K562 (cell line): ENCODE results near the gene PHKG1.

ENCODE experiments used
- EP300 ChIP-seq: IDR thresholded peaks from 2 replicates; pipeline ENCODE4 v1.6.1; 2012; ENCODE audit warnings: low read length, improper control_type of control experiment
- ESRRA ChIP-seq: fragments of 450-650 bp; IDR thresholded peaks from 2 replicates; pipeline ENCODE4 v1.6.1; 2014; ENCODE audit warnings: low read depth, mild to moderate bottlenecking, moderate library complexity, borderline replicate concordance
- FOS ChIP-seq: IDR thresholded peaks from 3 replicates; pipeline ENCODE4 v1.6.1; 2011; ENCODE audit not compliant: insufficient read length; ENCODE audit errors: extremely low read depth
- FOXP1 ChIP-seq: sonication (generic); formaldehyde crosslinking; IDR thresholded peaks from 2 replicates; pipeline ENCODE4 v1.8.0; 2022; ENCODE audit warnings: mild to moderate bottlenecking, missing genetic modification reagents
- GABPA ChIP-seq: fragments of 200-800 bp; sonication (Bioruptor generic); conservative IDR thresholded peaks from 2 replicates; pipeline ENCODE4 v1.6.1; 2016; ENCODE audit warnings: low read depth, missing genetic modification characterization, missing compliant biosample characterization
- KLF13 ChIP-seq: fragments of 450-650 bp; IDR thresholded peaks from 2 replicates; pipeline ENCODE4 v1.6.1; 2016; ENCODE audit warnings: missing genetic modification characterization, low read depth, mild to moderate bottlenecking, missing compliant biosample characterization, moderate library complexity, borderline replicate concordance
- NR3C1 ChIP-seq: sonication (generic); formaldehyde crosslinking; IDR thresholded peaks from 2 replicates; pipeline ENCODE4 v1.8.1; 2022; ENCODE audit warnings: missing genetic modification reagents
- TAF1 ChIP-seq: IDR thresholded peaks from 2 replicates; pipeline ENCODE4 v1.6.1; 2011; ENCODE audit warnings: mild to moderate bottlenecking, low read length, moderate library complexity; ENCODE audit not compliant: insufficient read depth, control insufficient read depth, severe bottlenecking; ENCODE audit errors: extremely low read depth

GRCh38 chr7:56053379-56053778 lies 39.4 kb downstream of the PHKG1 start:
- TF ChIP-seq ESRRA (no peak), NR3C1 (no peak), FOXP1 (CRISPR knock-in tag) (no peak), GABPA (tag) (no peak), KLF13 (tag) (no peak), TAF1 (no peak), EP300 (no peak), FOS (no peak)
